MM.1S (cell line): ENCODE results near the gene PCK1.

ENCODE experiments used
- DNase-seq: peaks from one replicate; pipeline ENCODE4 v3.0.0-alpha.2; 2015
- H2AFZ ChIP-seq: fragments of 300-600 bp; sonication (generic); 2 replicates; pipeline ENCODE4 v1.6.0; 2016; ENCODE audit warnings: antibody characterized with exemption, low read length
- H3F3A ChIP-seq: fragments of 300-600 bp; sonication (generic); 2 replicates; pipeline ENCODE4 v1.6.1; 2016; ENCODE audit warnings: mild to moderate bottlenecking, antibody characterized with exemption, low read length, moderate library complexity, mixed read lengths; ENCODE audit not compliant: insufficient read depth
- H3K27ac ChIP-seq: fragments of 300-600 bp; sonication (generic); 2 replicates; pipeline ENCODE4 v1.5.1; 2016; ENCODE audit warnings: mild to moderate bottlenecking, low read length
- H3K27me3 ChIP-seq: fragments of 300-600 bp; sonication (generic); replicated peaks from 2 replicates; pipeline ENCODE4 v1.6.0; 2016; ENCODE audit warnings: low read length; ENCODE audit not compliant: insufficient read depth
- H3K36me3 ChIP-seq: fragments of 300-600 bp; sonication (generic); replicated peaks from 2 replicates; pipeline ENCODE4 v1.6.1; 2016; ENCODE audit warnings: mild to moderate bottlenecking, low read length, mixed read lengths; ENCODE audit not compliant: insufficient read depth
- H3K4me1 ChIP-seq: fragments of 300-600 bp; sonication (generic); 2 replicates; pipeline ENCODE4 v1.6.1; 2016; ENCODE audit warnings: low read length, mixed read lengths
- H3K4me2 ChIP-seq: fragments of 300-600 bp; sonication (generic); 2 replicates; pipeline ENCODE4 v1.6.0; 2016; ENCODE audit warnings: low read depth, low read length
- H3K4me3 ChIP-seq: fragments of 300-600 bp; sonication (generic); 2 replicates; pipeline ENCODE4 v1.5.1; 2016; ENCODE audit warnings: low read length, mixed read lengths
- H3K79me2 ChIP-seq: fragments of 300-600 bp; sonication (generic); 2 replicates; pipeline ENCODE4 v1.6.1; 2016; ENCODE audit warnings: mixed run types, low read length, mixed read lengths
- H3K9ac ChIP-seq: fragments of 300-600 bp; sonication (generic); 2 replicates; pipeline ENCODE4 v1.6.1; 2016; ENCODE audit warnings: low read length, mixed read lengths
- H3K9me2 ChIP-seq: fragments of 300-600 bp; sonication (generic); replicated peaks from 2 replicates; pipeline ENCODE4 v1.6.1; 2016; ENCODE audit warnings: mild to moderate bottlenecking, low read length, mixed read lengths; ENCODE audit not compliant: insufficient read depth
- H3K9me3 ChIP-seq: fragments of 300-600 bp; sonication (generic); replicated peaks from 2 replicates; pipeline ENCODE4 v1.6.1; 2016; ENCODE audit warnings: mild to moderate bottlenecking, low read length, mixed read lengths; ENCODE audit not compliant: insufficient read depth
- H4K20me1 ChIP-seq: fragments of 300-600 bp; sonication (generic); 2 replicates; pipeline ENCODE4 v1.6.1; 2016; ENCODE audit warnings: mild to moderate bottlenecking, low read length, moderate library complexity, mixed read lengths; ENCODE audit not compliant: insufficient read depth
- EZH2 ChIP-seq: fragments of 300-600 bp; sonication (generic); optimal IDR thresholded peaks from 2 replicates; pipeline ENCODE3; 2017; ENCODE audit warnings: low read depth, mild to moderate bottlenecking, antibody characterized with exemption, low read length, mixed read lengths
- EZH2phosphoT487 ChIP-seq: fragments of 300-600 bp; sonication (generic); IDR thresholded peaks from 2 replicates; pipeline ENCODE4 v1.6.1; 2018; ENCODE audit warnings: antibody characterized with exemption, low read length
- TF ChIP-seq, protein P1 (sequence below): fragments of 300-600 bp; sonication (generic); IDR thresholded peaks from 2 replicates; pipeline ENCODE4 v1.5.1; 2016; ENCODE audit warnings: antibody characterized with exemption, low read length, mixed read lengths

The PCK1 gene

DNA sequence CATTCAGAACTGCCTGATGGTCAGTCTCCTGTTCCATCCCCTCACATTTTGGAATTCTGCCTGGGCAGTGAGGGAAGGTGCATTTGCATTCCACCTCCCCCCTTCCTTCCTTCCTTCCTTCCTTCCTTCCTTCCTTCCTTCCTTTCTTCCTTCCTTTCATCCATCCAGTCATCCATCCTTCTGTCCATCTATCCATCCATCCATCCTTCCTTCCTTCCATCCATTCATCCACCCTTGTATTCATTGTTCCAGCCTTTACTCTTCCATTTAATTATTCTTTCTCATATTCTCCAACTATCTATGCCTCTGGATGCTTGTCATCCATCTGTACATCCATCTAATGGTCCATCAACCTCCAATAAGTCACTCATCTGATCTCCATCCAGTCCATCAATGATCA is 14.0 kb downstream of the PCK1 start:
- Histone ChIP-seq H3K27me3 (peaks cover 98% of the 10 kb centered on the region), H3K4me3 (no peak overlapping the region), H4K20me1 (no peaks in the 10 kb centered on the region), H3K4me2 (no peak overlapping the region), H3K4me1 (no peaks in the 10 kb centered on the region), H3K9ac (no peak overlapping the region), H2AFZ (no peak overlapping the region), H3K9me2 (no peaks in the 10 kb centered on the region), H3F3A (no peaks in the 10 kb centered on the region), H3K79me2 (no peaks in the 10 kb centered on the region), H3K27ac (no peak overlapping the region), H3K9me3 (no peaks in the 10 kb centered on the region), H3K36me3 (no peaks in the 10 kb centered on the region)
- DNase-seq, result no peak
- TF ChIP-seq EZH2phosphoT487 (no peak), EZH2 (no peak)
- TF ChIP-seq, protein P1, sequence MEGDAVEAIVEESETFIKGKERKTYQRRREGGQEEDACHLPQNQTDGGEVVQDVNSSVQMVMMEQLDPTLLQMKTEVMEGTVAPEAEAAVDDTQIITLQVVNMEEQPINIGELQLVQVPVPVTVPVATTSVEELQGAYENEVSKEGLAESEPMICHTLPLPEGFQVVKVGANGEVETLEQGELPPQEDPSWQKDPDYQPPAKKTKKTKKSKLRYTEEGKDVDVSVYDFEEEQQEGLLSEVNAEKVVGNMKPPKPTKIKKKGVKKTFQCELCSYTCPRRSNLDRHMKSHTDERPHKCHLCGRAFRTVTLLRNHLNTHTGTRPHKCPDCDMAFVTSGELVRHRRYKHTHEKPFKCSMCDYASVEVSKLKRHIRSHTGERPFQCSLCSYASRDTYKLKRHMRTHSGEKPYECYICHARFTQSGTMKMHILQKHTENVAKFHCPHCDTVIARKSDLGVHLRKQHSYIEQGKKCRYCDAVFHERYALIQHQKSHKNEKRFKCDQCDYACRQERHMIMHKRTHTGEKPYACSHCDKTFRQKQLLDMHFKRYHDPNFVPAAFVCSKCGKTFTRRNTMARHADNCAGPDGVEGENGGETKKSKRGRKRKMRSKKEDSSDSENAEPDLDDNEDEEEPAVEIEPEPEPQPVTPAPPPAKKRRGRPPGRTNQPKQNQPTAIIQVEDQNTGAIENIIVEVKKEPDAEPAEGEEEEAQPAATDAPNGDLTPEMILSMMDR, result no peak

DNA sequence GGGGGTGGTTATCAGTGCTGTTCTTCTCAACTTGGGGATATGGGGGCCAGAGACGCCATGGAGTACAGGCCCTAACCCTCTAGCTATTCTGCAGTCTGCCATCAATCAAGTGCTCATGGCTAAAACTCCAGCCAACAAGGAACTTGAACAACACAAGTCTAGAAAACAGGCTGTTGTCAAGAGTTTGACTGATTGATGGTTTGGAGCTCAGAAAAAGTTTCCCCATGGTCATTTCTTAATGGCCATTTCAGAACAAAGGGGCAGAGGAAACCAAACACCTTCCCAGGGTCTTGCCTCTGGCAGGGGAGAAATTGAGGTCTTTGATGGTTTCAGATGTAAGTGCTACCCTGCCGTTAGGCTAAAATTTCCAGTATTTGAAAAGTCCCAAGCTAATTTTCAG is 15.1 kb downstream of the PCK1 start:
- Histone ChIP-seq H3K27ac (no peak overlapping the region), H3K27me3 (peaks cover 98% of the 10 kb centered on the region)

DNA sequence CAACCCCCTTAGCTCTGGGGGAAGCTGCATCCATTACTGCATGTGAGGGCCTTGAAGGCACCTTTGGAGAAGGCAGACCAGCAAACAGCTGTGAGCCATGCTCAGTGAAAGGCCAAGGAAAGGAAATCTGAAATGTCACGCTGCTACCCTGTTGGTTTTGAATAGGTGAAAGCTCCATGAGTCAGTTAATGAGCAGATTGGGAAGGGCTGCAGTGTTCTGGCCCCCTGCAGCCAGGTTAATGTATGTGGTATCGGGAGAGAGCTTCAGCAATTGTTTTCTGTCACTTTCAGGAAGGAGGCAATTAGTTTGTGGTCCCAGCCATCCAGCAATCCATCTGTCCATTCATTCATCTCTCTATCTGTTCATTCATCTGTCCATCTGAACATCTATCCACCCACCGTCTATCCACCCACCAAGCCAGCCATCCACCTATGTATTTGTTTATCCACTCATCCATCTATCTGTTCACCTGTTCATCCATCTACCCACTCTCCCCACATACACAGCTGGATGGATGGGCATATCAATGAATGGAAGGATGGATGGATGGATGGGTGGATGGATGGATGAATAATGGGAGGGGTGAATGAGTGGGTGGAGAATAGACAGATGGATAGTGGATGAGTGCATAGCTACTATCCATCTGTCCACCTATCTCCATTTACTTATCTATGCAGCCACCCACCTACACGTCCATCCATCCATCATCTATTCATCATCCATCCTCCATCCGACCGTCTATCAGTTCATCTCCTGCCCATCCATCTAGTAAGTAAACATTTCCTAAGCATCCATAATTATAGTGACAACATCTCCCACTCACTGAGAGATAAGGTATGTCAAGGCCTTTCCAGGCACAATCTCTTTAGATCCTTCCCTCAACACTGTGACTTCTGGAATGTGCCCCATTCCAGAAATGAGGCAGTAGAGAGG is 16.0 kb downstream of the PCK1 start:
- no peaks in the 10 kb centered on the region for H3K36me3 ChIP-seq
- H3K79me2 ChIP-seq, result no peaks in the 10 kb centered on the region
- H3F3A ChIP-seq, result no peaks in the 10 kb centered on the region
- no peaks in the 10 kb centered on the region for H3K9me3 ChIP-seq
- H3K4me3 ChIP-seq, result no peak overlapping the region
- no peak for TF ChIP-seq EZH2
- TF ChIP-seq, protein P1, result no peak
- TF ChIP-seq EZH2phosphoT487, result no peak
- no peak overlapping the region for H3K27ac ChIP-seq
- DNase-seq, result no peak
- H3K27me3 ChIP-seq, result peaks cover 100% of the 10 kb centered on the region
- no peaks in the 10 kb centered on the region for H3K4me1 ChIP-seq
- H3K9me2 ChIP-seq, result no peaks in the 10 kb centered on the region
- no peaks in the 10 kb centered on the region for H4K20me1 ChIP-seq
- H3K4me2 ChIP-seq, result no peak overlapping the region
- H2AFZ ChIP-seq, result no peak overlapping the region
- H3K9ac ChIP-seq, result no peak overlapping the region

More for the DNA sequence above, 15.1 kb downstream of the PCK1 start:
- Histone ChIP-seq H3K9me3 (no peaks in the 10 kb centered on the region), H4K20me1 (no peaks in the 10 kb centered on the region), H3K36me3 (no peaks in the 10 kb centered on the region), H3K9me2 (no peaks in the 10 kb centered on the region), H2AFZ (no peak overlapping the region), H3K4me3 (no peak overlapping the region), H3K79me2 (no peaks in the 10 kb centered on the region), H3K4me2 (no peak overlapping the region), H3K4me1 (no peaks in the 10 kb centered on the region), H3F3A (no peaks in the 10 kb centered on the region), H3K9ac (no peak overlapping the region)
- TF ChIP-seq EZH2 (no peak), EZH2phosphoT487 (no peak)
- TF ChIP-seq, protein P1, result no peak
- no peak for DNase-seq
